ENCODE measurements around the gene CSAD. TPM values are rescaled to one million over a fixed set of nuclear protein-coding genes. Genes with fewer than 3 reads are reported as not detected.
A peak's percentile ranks its signal among the peaks of the same experiment; 100 is the strongest.
"Not testable (repeated sequence)": the region's sequence is repeated elsewhere in the genome, so short reads cannot be mapped to it uniquely, and the experiment has no call there.

The CSAD gene
- total RNA-seq, 5 donors from 2014 or later (not counting 1 experiment from before 2014, with no cell fraction given) = 48.6 to 69.6 (median 62.3) TPM

GRCh38 chr12:53178803-53179202 lies 1.9 kb downstream of the CSAD start:
- H3K27me3 ChIP-seq (replicated peaks in 1 of 2; ENCODE audit: control insufficient read depth in 2 of 2, extremely low read depth in 1 of 2, insufficient read depth in 2 of 2, low read length in 1 of 2); DNase-seq; H3K4me3 ChIP-seq (ENCODE audit: control insufficient read depth in 1 of 2, extremely low read depth in 1 of 2, low read length in 1 of 2); CTCF ChIA-PET; H3K9me3 Mint-ChIP-seq; H3K27me3 Mint-ChIP-seq; H3K9me3 ChIP-seq; ATAC-seq (replicated peaks in 1 of 4): not testable (repeated sequence)
- Mint-ChIP-seq H3K27ac (peak overlapping the region; percentile 96 to 98), H3K4me3 (peak overlapping the region; percentile 89 to 97 (median 91)), H3K36me3 (peaks cover 19% of the 10 kb centered on the region), H3K4me1 (peaks cover 39 to 43% (median 40%) of the 10 kb centered on the region in 3 donors)
- WGBS (ENCODE audit: insufficient coverage) = 95% methylated on average over 13 of the region's 14 CpGs
- Histone ChIP-seq H3K36me3 (ENCODE audit: control insufficient read depth in 2 of 2, extremely low read depth in 1 of 2, insufficient read depth in 1 of 2, low read length in 1 of 2) (peaks cover 5 to 24% of the 10 kb centered on the region in 2 donors), H3K27ac (ENCODE audit: low read length) (peak overlapping the region; percentile 95), H3K4me1 (ENCODE audit: control insufficient read depth in 1 of 2, extremely low read depth in 1 of 2, insufficient read depth in 2 of 2, low read length in 2 of 2) (peaks cover 33 to 36% of the 10 kb centered on the region in 2 experiments)
- POLR2A ChIA-PET = interaction anchor here in 1 of 2 donors (0.7 kb wide), 1 partner anchor 114 kb away, joined by 5 read pairs; no protein-coding TSS in a partner anchor

- peaks cover 5 to 10% of the 10 kb centered on the region in 2 donors for H3K36me3 ChIP-seq (ENCODE audit: control insufficient read depth in 2 of 2, extremely low read depth in 1 of 2, insufficient read depth in 1 of 2, low read length in 1 of 2)
- ATAC-seq (replicated peaks in 1 of 4); DNase-seq; H3K27me3 Mint-ChIP-seq; H3K4me3 Mint-ChIP-seq; H3K9me3 Mint-ChIP-seq; H3K9me3 ChIP-seq; H3K27ac ChIP-seq (ENCODE audit: low read length); H3K27me3 ChIP-seq (replicated peaks in 1 of 2; ENCODE audit: control insufficient read depth in 2 of 2, extremely low read depth in 1 of 2, insufficient read depth in 2 of 2, low read length in 1 of 2); H3K4me3 ChIP-seq (ENCODE audit: control insufficient read depth in 1 of 2, extremely low read depth in 1 of 2, low read length in 1 of 2): not testable (repeated sequence)
- POLR2A ChIA-PET = interaction anchor here in 1 of 2 donors (0.8 kb wide), 1 partner anchor 51 kb away, joined by 3 read pairs; no protein-coding TSS in a partner anchor
- peaks cover 11% of the 10 kb centered on the region for H3K36me3 Mint-ChIP-seq
- peaks cover 22 to 24% of the 10 kb centered on the region in 2 experiments for H3K4me1 ChIP-seq (ENCODE audit: control insufficient read depth in 1 of 2, extremely low read depth in 1 of 2, insufficient read depth in 2 of 2, low read length in 2 of 2)
- 90% methylated on average over 2 of the region's 6 CpGs for WGBS (ENCODE audit: insufficient coverage)
- CTCF ChIA-PET = interaction anchor here in 1 of 2 donors (0.6 kb wide), 1 partner anchor 17 kb away, joined by 3 read pairs; no protein-coding TSS in a partner anchor
- peaks cover 26 to 29% (median 27%) of the 10 kb centered on the region in 3 donors for H3K4me1 Mint-ChIP-seq
- H3K27ac Mint-ChIP-seq = peak overlapping the region; percentile 11 to 52
Measured at GRCh38 chr12:53177447-53177846, 3.3 kb downstream of the CSAD start.

GRCh38 chr12:53176750-53177149 lies 4.0 kb downstream of the CSAD start:
- DNase-seq (no peak), ATAC-seq (replicated peaks in 1 of 4) (no peak)
- POLR2A ChIA-PET = interaction anchor here in 1 of 2 donors (0.8 kb wide), 1 partner anchor 52 kb away, joined by 3 read pairs; no protein-coding TSS in a partner anchor
- Mint-ChIP-seq H3K9me3 (no peaks in the 10 kb centered on the region), H3K27me3 (no peaks in the 10 kb centered on the region), H3K4me1 (peaks cover 19 to 22% (median 20%) of the 10 kb centered on the region in 3 donors), H3K27ac (no peak overlapping the region), H3K36me3 (peaks cover 7% of the 10 kb centered on the region), H3K4me3 (no peak overlapping the region)
- Histone ChIP-seq H3K9me3 (no peaks in the 10 kb centered on the region), H3K27ac (ENCODE audit: low read length) (no peak overlapping the region), H3K36me3 (ENCODE audit: control insufficient read depth in 2 of 2, extremely low read depth in 1 of 2, insufficient read depth in 1 of 2, low read length in 1 of 2) (peaks cover 1 to 3% of the 10 kb centered on the region in 2 donors), H3K4me1 (ENCODE audit: control insufficient read depth in 1 of 2, extremely low read depth in 1 of 2, insufficient read depth in 2 of 2, low read length in 2 of 2) (peaks cover 15 to 17% of the 10 kb centered on the region in 2 experiments), H3K4me3 (ENCODE audit: control insufficient read depth in 1 of 2, extremely low read depth in 1 of 2, low read length in 1 of 2) (no peak overlapping the region), H3K27me3 (replicated peaks in 1 of 2; ENCODE audit: control insufficient read depth in 2 of 2, extremely low read depth in 1 of 2, insufficient read depth in 2 of 2, low read length in 1 of 2) (no peaks in the 10 kb centered on the region)
- CTCF ChIA-PET = interaction anchor here in 1 of 2 donors (0.6 kb wide), 1 partner anchor 16 kb away, joined by 3 read pairs; no protein-coding TSS in a partner anchor
- WGBS (ENCODE audit: insufficient coverage) = 80% methylated on average over 1 of the region's 3 CpGs

- Mint-ChIP-seq H3K4me3 (no peak overlapping the region), H3K27me3 (no peaks in the 10 kb centered on the region), H3K4me1 (peaks cover 11 to 12% (median 11%) of the 10 kb centered on the region in 3 donors), H3K36me3 (peaks cover 15% of the 10 kb centered on the region), H3K27ac (no peak overlapping the region), H3K9me3 (no peaks in the 10 kb centered on the region)
- Histone ChIP-seq H3K27me3 (replicated peaks in 1 of 2; ENCODE audit: control insufficient read depth in 2 of 2, extremely low read depth in 1 of 2, insufficient read depth in 2 of 2, low read length in 1 of 2) (no peaks in the 10 kb centered on the region), H3K4me1 (ENCODE audit: control insufficient read depth in 1 of 2, extremely low read depth in 1 of 2, insufficient read depth in 2 of 2, low read length in 2 of 2) (peaks cover 8 to 9% of the 10 kb centered on the region in 2 experiments), H3K27ac (ENCODE audit: low read length) (no peak overlapping the region), H3K9me3 (no peaks in the 10 kb centered on the region), H3K36me3 (ENCODE audit: control insufficient read depth in 2 of 2, extremely low read depth in 1 of 2, insufficient read depth in 1 of 2, low read length in 1 of 2) (peaks cover 4% of the 10 kb centered on the region in 2 donors), H3K4me3 (ENCODE audit: control insufficient read depth in 1 of 2, extremely low read depth in 1 of 2, low read length in 1 of 2) (no peak overlapping the region)
- peak in 1 of 4 experiments; percentile 30 for ATAC-seq (replicated peaks in 1 of 4)
- ChIA-PET CTCF (interaction anchor here (0.8 to 1.1 kb wide), 2 partner anchors 12 to 16 kb away, joined by 3 to 4 read pairs; no protein-coding TSS in a partner anchor), POLR2A (no interaction called here)
- WGBS (ENCODE audit: insufficient coverage) = 100% methylated on average over 1 of the region's 4 CpGs
- no peak for DNase-seq
Measured at GRCh38 chr12:53174881-53175491, 5.7 kb downstream of the CSAD start.

- H3K4me3 Mint-ChIP-seq = no peak overlapping the region
- CTCF ChIA-PET = no interaction called here
- H3K27me3 ChIP-seq (replicated peaks in 1 of 2; ENCODE audit: control insufficient read depth in 2 of 2, extremely low read depth in 1 of 2, insufficient read depth in 2 of 2, low read length in 1 of 2) = no peaks in the 10 kb centered on the region
- peaks cover 20% of the 10 kb centered on the region for H3K36me3 Mint-ChIP-seq
- H3K27me3 Mint-ChIP-seq = no peaks in the 10 kb centered on the region
- H3K36me3 ChIP-seq (ENCODE audit: control insufficient read depth in 2 of 2, extremely low read depth in 1 of 2, insufficient read depth in 1 of 2, low read length in 1 of 2) = peaks cover 6% of the 10 kb centered on the region in 2 donors
- DNase-seq (no peak), ATAC-seq (replicated peaks in 1 of 4) (no peak)
- POLR2A ChIA-PET = no interaction called here
- no peak overlapping the region for H3K27ac ChIP-seq (ENCODE audit: low read length)
- no peaks in the 10 kb centered on the region for H3K9me3 ChIP-seq
- WGBS (ENCODE audit: insufficient coverage) = 100% methylated on average over 4 of the region's 10 CpGs
- H3K4me1 Mint-ChIP-seq = no peaks in the 10 kb centered on the region
- no peak overlapping the region for H3K4me3 ChIP-seq (ENCODE audit: control insufficient read depth in 1 of 2, extremely low read depth in 1 of 2, low read length in 1 of 2)
- no peaks in the 10 kb centered on the region for H3K9me3 Mint-ChIP-seq
- H3K27ac Mint-ChIP-seq = no peak overlapping the region
- no peaks in the 10 kb centered on the region for H3K4me1 ChIP-seq (ENCODE audit: control insufficient read depth in 1 of 2, extremely low read depth in 1 of 2, insufficient read depth in 2 of 2, low read length in 2 of 2)
Measured at GRCh38 chr12:53173085-53173715, 7.5 kb downstream of the CSAD start.

GRCh38 chr12:53172352-53172751 lies 8.4 kb downstream of the CSAD start:
- CTCF ChIA-PET = interaction anchor here in 1 of 2 donors (0.5 kb wide), 1 partner anchor 327 kb away, joined by 4 read pairs; no protein-coding TSS in a partner anchor
- Mint-ChIP-seq H3K27me3 (no peaks in the 10 kb centered on the region), H3K9me3 (no peaks in the 10 kb centered on the region), H3K4me3 (no peak overlapping the region), H3K4me1 (no peaks in the 10 kb centered on the region), H3K36me3 (peaks cover 22% of the 10 kb centered on the region), H3K27ac (no peak overlapping the region)
- H3K27ac ChIP-seq (ENCODE audit: low read length) = no peak overlapping the region
- H3K4me1 ChIP-seq (ENCODE audit: control insufficient read depth in 1 of 2, extremely low read depth in 1 of 2, insufficient read depth in 2 of 2, low read length in 2 of 2) = no peaks in the 10 kb centered on the region
- POLR2A ChIA-PET = interaction anchor here in 1 of 2 donors (0.7 kb wide), 1 partner anchor 25 kb away, joined by 3 read pairs; no protein-coding TSS in a partner anchor
- ATAC-seq (replicated peaks in 1 of 4) (no peak), DNase-seq (no peak)
- no peaks in the 10 kb centered on the region for H3K27me3 ChIP-seq (replicated peaks in 1 of 2; ENCODE audit: control insufficient read depth in 2 of 2, extremely low read depth in 1 of 2, insufficient read depth in 2 of 2, low read length in 1 of 2)
- no peak overlapping the region for H3K4me3 ChIP-seq (ENCODE audit: control insufficient read depth in 1 of 2, extremely low read depth in 1 of 2, low read length in 1 of 2)
- no peaks in the 10 kb centered on the region for H3K9me3 ChIP-seq
- 100% methylated on average over 7 of the region's 11 CpGs for WGBS (ENCODE audit: insufficient coverage)
- H3K36me3 ChIP-seq (ENCODE audit: control insufficient read depth in 2 of 2, extremely low read depth in 1 of 2, insufficient read depth in 1 of 2, low read length in 1 of 2) = peaks cover 6% of the 10 kb centered on the region in 2 donors
